Omental fat pad (tissue), 4 donors: ENCODE data around the gene PTH1R. TPM values are rescaled to one million over a fixed set of nuclear protein-coding genes. Genes with fewer than 3 reads are reported as not detected.

Experiments used
- ATAC-seq: fragments of 150-250 bp; one replicate; pipeline ENCODE4 v1.9.1; 2016; ENCODE audit warnings: mild to moderate bottlenecking, moderate library complexity; ENCODE audit not compliant: low FRiP score
- DNase-seq: peaks from one replicate; pipeline ENCODE4 v3.0.0-alpha.2; 2019; ENCODE audit warnings: low spot score
- total RNA-seq, 4 donors: library from RNA; depleted of rRNA; stranded (reverse); fragments of >200 nt; gene quantifications; one replicate each; pipeline ENCODE4 v1.1.0, GENCODE V29; 2016
- TF ChIP-seq, protein P1 (sequence below), 3 donors: fragments of 450-650 bp; IDR thresholded peaks; one replicate each; pipeline ENCODE4 v1.5.1; 2016 to 2017; ENCODE audit warnings: antibody characterized with exemption in 3 of 3, mild to moderate bottlenecking in 3 of 3, moderate library complexity in 2 of 3

Gene PTH1R
- total RNA-seq, 4 donors from 2014 or later, result 16.1 to 32.3 (median 17.9) TPM

DNA sequence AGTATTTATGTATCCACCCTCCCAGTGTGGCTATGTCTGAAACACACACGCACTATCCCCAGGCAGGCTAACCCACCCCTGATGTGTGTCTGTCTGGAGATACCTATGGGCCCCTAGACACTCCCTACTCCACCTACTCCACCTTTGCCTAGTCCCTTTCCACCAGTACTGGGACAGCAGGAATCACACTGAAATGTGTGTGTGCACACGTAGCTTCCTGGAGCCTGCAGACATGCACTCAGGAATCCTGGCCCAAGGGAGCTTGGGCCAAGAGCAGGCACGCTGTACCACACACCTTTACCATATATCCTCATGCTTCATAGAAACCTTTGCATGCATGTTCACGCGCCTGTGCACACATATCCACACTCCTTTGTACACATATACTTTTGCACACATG lies 6.9 kb upstream of the PTH1R start:
- DNase-seq, result no peak
- ATAC-seq, result no peak
- TF ChIP-seq, protein P1, sequence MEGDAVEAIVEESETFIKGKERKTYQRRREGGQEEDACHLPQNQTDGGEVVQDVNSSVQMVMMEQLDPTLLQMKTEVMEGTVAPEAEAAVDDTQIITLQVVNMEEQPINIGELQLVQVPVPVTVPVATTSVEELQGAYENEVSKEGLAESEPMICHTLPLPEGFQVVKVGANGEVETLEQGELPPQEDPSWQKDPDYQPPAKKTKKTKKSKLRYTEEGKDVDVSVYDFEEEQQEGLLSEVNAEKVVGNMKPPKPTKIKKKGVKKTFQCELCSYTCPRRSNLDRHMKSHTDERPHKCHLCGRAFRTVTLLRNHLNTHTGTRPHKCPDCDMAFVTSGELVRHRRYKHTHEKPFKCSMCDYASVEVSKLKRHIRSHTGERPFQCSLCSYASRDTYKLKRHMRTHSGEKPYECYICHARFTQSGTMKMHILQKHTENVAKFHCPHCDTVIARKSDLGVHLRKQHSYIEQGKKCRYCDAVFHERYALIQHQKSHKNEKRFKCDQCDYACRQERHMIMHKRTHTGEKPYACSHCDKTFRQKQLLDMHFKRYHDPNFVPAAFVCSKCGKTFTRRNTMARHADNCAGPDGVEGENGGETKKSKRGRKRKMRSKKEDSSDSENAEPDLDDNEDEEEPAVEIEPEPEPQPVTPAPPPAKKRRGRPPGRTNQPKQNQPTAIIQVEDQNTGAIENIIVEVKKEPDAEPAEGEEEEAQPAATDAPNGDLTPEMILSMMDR (IDR thresholded peaks at IDR 0.05), result no peak

DNA sequence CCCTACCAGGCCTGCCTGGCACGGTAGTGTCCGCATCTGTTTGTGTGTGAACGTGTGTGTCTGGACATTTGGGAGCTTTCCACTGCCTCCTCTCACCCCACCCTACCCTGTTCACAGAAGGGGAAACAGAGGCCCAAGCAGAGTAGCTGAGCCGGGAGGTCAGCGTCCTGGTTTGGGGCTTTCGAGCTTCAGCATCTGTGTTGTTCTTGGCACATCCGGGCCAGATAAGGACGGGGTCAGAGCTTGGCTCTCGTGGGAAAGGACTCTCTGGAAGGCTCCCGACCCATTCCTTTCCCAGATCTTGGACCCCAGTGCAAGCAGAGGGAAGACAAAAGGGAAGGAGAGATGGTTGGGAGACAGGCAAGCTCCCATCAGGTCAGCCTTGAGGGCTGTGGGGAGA lies 6.3 kb upstream of the PTH1R start:
- TF ChIP-seq, protein P1 (IDR thresholded peaks at IDR 0.05), result no peak
- ATAC-seq, result no peak
- no peak for DNase-seq

DNA sequence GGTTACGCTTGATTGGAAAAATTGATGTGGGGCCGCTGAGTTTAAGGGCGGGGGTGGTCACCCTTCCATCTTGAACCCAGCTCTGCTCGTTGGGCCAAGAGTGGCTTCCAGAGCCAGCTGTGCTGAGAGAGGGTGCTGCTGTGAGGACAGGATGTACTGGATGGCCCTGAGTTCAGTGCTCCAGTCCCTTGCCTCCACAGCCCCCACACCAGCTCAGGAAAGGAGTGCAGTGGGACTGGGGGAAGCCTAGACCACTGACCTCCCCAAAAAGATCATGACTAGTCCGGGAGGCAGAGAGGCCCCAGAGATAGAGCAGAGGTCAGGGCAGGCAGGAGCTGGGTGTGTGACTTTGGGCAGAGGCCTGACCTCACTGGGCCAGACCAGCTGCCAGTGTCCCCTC lies 4.0 kb upstream of the PTH1R start:
- no peak for DNase-seq
- TF ChIP-seq, protein P1 (IDR thresholded peaks at IDR 0.05), result no peak
- no peak for ATAC-seq

DNA sequence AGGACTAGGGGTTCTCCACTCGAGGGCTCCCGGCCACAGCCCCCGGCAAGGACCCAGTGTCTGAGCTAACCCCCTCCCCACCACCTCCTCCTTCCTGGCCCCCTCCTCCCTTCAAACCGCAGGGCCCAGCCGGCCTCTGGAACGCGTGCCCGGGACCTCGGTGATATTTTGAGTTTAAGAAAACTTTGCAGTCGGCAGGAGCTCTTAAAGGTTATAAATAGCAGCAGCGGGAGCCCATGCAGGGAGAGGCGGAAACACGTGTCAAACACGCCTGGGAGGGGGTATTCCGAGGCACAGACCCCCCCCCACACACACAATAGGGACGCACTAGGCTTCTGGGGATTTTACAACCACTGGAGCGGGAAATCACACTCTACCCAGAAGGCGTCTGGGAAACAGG lies 3.1 kb upstream of the PTH1R start:
- DNase-seq (no peak), ATAC-seq (no peak)
- TF ChIP-seq, protein P1 (IDR thresholded peaks at IDR 0.05), result no peak

DNA sequence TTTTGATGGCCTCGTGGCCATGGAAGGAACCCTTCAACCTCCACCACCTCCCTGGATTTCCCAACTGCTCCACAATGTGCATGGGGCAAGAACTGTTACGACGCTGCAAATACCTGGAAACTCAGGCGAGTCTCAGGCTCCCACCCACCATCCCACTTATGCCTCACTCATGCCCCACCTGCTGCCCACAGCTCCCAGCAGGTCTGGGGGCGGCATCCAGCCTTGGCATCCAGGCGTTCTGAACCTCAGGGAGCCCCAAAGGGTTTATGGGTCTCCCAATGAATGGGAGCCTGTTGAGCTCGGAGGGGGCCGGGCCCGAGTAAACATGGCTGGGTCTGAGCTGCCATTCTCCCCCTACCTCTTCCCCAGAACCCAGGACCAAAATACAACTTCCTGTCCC lies 2.0 kb upstream of the PTH1R start:
- TF ChIP-seq, protein P1 (IDR thresholded peaks at IDR 0.05), result no peak
- no peak for DNase-seq
- ATAC-seq, result no peak

DNA sequence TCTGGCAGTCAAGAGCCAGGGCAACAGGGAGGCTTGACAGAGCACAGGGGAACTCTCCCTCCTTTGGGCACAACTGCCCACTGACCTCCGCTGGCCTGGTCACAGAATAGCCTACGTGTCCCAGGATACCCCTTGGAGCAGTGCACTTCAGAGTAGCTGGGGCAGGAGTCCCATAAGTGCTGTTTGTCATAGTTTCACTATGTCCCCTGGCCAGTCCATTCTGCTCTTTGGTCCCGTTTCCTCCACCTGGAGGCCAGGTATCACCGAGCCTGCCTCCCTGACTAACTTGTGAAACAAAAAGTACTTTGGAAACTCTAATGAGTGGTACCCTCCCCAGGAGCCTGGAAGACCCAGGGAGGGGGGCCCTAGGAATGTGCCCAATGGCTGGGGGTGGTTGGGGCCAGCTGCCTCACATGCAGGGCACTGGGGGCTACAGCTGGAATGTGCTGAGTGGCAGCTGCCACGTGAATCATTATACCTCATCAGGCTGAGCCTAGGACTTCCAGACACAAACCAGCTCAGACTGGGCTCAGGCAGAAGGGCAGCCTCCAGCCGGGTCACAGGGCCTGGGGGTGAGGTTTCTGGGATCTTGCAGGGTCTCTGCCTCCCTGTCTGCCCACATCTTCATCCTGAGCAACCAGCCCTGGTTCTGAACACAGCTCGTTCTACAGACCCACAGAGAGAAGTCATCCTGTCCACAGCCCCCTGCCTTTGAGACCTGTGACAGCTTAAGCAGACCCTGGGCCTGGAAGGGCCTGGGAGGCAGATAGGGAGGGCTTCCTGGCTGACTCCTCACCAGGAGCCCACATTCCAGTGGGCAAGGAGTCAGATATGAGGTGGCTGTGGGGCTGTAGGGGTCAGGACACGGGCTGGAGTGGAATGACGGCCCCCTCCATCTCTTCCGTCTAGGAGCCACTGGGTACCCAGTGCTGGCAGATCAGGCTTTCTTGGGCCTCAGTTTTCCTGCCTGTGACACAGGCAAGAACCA lies 914 bp upstream of the PTH1R start:
- DNase-seq (no peak), ATAC-seq (no peak)
- TF ChIP-seq, protein P1 (IDR thresholded peaks at IDR 0.05), result no peak
